ENCODE results near the gene MROH2A.

DNA sequence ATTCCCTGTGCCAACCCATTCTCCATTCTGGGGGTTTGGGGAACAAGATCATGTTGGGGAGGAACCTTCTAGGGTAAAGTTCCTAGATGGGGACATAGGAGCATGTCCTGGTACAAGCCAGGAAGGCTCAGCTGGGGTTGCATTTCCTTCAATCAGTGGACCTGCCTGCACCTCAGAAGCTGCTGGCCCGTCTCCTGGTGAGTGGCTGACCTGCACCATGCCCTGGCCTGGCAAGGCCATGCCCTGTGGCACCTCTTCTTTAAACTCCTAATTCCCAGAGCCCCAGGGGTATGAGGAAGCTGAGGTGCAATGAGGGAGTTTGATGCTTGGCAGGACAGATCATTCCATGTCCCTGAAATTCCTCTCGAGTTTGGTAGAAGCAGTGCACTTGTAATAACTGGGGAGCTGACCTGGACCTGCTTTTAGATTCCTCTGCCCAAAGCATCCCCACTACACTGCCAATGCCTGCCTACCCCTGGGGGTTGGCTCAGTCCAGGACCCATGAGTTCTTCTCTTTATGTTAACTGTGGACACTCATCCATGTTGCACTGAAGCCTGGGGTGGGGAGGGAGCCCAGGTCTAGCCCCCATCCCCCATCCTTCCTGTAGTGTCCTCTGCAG, 25.3 kb downstream of the MROH2A start:
- TF ChIP-seq EZH2 (IDR thresholded peaks at IDR 0.05): no peak
- no peak for TF ChIP-seq CTCF (IDR thresholded peaks at IDR 0.05 in 2 of 3, conservative IDR thresholded peaks at IDR 0.05 in 1 of 3; ENCODE audit: borderline replicate concordance in 1 of 3, insufficient read depth in 1 of 3, low read depth in 2 of 3, low read length in 2 of 3)
- TF ChIP-seq RAD21 (IDR thresholded peaks at IDR 0.05; ENCODE audit: low read depth): no peak
- TF ChIP-seq POLR2A (IDR thresholded peaks at IDR 0.05; ENCODE audit: borderline replicate concordance, extremely low read depth, insufficient read depth, insufficient read length): no peak
- TF ChIP-seq SRF (IDR thresholded peaks at IDR 0.05; ENCODE audit: low read depth): no peak
- no peak for TF ChIP-seq CBX3 (IDR thresholded peaks at IDR 0.05; ENCODE audit: low read depth)

Data from HCT116 (cell line).